Ammon's horn (tissue), 1 donor: ENCODE data around the gene SIRT3.
A peak's percentile ranks its signal among the peaks of the same experiment; 100 is the strongest.

Source experiments
- DNase-seq: peaks from one replicate; pipeline ENCODE4 v3.0.0-alpha.2; 2016; ENCODE audit warnings: low spot score

The SIRT3 gene

DNA sequence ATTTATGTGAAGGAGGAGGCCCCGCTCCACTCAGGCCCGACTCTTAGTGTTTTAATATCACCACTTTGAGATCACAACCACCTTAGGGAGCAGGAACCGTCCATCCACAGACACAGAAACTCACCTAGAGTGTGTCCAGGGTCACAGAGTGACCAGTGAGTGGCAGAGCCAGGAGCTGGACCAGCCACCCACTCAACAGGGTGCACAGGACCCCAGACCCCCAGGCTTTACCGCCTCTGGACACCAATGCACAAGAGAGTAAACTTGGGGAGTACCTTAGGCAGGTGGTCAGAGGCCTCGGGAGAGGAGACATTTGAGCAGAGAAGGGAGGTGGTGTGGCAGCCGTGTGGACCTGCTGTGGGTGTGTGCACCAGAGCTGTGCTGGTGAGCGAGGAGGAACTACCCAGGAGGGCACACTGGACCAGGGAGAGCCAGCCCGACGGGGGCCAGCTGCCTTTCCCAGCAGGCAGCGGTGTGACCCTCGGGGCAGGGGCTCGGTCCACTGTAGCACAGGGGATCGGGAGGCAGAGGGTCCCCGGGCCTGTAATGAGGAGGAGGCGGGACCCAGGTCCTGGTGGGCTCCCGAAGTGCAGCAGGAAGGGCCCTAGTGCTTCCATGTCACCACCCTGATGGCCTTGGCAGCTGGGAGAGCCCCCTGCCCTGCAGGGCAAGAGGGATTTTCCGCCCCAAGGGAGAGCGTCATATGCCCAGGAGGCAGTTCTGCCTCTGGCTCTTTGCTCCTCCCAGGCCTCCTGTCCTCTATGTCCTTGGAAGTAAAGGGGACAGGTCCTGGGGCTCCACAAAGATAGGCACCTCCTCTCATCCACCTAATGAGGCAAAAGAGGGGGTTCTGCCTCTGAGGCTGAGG, 34.5 kb upstream of the SIRT3 start:
- no peak for DNase-seq

DNA sequence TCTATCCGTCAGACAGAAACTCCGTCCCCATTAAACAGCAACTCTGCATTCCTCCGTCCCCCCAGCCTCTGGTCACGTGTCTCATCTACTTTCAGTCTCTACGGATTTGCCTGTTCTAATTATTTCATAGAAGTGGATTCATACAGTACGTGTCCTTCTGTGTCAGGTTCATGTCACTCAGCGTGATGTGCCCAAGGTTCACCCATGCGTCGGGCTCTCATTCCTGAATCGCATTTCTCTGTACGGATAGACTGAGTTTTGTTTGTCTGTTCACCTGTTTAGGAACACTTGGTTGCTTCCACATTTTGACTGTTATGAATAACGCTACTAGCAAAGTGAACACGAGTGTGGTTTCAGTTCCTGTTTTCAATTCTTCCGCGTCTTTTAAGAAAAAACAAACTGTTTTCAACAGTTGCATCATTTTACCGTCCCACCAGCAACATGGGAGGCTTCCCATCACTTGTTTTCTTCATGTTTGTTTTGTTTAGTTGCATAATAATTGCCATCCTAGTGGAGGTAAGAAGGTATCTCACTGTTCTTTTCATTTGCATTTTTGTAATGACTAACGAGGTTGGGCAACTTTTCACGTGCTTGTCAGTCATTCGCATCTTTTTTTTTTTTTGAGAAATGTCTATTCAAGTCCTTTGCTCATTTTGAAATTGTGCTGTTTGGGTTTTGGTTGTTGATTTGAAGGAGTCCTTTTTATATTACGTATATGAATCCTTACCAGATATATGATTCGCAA, 33.2 kb upstream of the SIRT3 start:
- DNase-seq: peak; percentile 51

DNA sequence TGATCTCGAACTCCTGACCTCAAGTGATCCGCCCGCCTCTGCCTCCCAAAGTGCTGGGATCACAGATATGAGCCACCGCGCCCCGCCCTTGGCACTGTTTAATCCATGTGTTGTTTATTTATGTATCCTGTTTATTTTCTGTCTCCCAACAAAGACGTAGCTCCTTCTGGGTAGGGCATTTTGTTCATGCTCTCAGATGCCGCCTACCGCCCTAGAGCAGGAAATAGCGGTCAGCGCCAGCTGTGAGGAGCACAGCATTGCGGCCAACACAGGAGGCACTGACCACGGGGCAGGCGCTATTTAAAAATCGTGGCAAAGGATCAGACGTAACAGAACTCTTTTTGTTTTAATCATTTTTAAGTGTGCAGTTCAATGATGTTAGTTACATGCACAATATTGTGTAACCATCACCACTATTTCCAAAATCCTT, 32.6 kb upstream of the SIRT3 start:
- DNase-seq: peak; percentile 75

DNA sequence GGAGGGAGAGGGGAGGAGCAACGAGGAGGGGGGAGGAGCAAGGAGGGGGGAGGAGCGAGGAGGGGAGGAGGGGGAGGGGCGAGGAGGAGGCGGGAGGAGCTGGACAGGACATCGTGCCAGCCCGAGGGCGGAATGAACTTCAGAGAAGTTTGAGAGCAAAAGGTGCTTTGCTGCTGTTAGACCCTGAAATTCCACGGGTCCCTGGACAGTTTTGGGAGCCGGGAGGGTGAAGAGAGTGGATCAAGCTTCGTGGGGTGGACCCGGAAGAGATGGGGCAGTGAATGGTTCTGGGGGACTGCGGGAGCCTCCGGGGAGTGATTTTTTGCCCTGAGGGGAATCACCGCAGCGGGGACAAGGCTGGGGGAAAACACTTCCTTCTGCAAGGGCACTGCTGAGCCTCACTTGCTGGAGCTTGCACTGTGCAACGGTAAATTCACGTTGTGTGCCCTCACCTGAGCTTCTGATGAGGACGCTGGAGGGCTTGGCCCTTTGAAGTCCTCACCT, 31.4 kb upstream of the SIRT3 start:
- no peak for DNase-seq

DNA sequence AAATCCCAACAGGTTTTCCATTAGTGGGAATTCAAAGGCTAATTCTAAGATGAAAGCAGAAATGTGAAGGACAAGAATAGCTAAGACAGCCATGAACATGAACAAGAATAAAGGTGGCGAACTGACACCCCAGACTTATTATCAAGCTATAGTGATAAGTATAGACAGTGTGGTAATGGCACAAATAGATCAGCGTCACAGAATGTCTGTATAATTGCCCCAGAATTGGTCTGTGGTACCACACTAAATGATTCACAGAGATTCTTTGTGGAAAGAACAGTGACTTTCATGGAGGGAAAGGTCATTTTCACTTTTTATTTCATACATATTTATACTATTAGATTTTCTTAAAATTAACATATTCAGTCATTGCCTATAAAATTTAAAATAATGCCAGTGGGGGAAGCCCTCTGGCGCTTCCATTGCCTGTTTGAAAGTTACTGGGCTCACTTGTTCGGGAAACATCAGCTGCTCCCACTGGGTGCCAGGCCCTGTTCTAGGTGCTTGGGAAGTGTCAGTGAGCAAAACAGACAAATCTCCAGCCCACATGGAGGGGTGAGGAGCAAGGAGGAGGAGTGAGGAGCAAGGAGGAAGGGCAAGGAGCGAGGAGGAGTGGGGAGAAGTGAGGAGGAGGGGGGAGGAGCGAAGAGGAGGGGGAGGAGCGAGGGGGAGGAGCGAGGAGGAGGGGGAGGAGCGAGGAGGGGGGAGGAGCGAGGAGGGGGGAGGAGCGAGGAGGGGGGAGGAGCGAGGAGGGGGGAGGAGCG, 30.7 kb upstream of the SIRT3 start:
- DNase-seq: peak; percentile 32

DNA sequence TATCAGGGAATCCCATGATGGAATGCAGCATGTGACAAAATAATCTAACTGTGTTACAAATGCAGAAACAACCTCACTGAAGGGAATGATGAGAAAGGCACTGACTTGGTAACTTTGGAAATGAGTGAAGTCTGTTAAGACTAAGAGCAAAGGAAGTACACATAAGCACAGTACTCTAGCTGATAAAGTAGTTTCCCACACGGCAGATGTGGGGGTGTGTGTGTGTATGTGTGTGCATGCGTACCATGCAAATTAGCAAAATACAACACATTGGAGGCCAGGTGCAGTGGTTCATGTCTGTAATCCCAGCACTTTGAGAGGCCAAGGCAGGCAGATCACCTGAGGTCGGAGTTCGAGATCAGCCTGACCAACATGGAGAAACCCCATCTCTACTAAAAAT, 25.5 kb upstream of the SIRT3 start:
- DNase-seq: no peak

DNA sequence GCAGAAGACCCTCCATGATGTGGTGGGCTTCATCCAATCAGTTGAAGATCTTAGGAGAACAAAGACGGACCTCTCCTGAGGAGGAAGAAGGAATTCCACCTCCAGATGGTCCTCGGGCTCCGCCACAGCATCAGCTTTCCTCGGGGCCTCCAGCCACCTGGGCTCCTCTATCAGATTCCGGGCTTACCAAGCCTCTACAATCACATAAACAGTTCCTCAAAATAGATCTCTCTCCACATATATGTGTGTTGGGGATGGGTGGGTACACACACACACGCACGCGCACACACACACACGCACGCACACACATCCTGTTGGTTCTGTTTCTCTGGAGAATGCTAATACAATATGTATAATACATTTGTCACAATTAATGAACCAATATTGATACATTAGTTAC, 23.3 kb upstream of the SIRT3 start:
- DNase-seq: no peak

DNA sequence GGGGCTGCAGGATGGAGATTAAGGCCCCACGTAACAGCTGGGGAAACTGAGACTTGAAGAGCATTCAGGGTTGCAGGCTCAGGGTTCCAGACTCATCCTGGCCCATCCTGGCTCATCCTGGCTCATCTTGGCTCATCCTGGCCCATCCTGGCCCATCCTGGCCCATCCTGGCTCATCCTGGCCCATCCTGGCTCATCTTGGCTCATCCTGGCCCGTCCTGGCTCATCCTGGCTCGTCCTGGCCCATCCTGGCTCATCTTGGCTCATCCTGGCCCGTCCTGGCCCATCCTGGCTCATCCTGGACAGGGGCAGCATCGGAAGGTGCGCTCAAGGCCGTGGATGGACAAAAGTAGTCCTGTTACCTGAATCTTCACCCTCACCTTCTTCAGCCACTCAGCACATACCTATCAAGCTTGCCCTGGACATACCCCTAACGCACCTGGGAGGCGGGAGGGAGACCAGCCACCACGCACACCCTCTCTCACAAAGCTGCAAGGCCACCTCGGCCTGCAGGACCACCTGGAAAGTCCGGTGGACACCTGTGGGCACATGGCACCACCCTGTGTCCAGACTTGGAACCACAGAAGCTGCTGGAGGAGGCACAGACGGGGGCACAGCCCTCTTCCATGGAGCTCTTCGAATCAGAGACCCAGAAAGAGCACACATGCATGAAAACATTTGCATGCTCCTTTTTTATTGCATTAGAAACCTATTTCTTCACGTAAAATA, 21.8 kb upstream of the SIRT3 start:
- no peak for DNase-seq

DNA sequence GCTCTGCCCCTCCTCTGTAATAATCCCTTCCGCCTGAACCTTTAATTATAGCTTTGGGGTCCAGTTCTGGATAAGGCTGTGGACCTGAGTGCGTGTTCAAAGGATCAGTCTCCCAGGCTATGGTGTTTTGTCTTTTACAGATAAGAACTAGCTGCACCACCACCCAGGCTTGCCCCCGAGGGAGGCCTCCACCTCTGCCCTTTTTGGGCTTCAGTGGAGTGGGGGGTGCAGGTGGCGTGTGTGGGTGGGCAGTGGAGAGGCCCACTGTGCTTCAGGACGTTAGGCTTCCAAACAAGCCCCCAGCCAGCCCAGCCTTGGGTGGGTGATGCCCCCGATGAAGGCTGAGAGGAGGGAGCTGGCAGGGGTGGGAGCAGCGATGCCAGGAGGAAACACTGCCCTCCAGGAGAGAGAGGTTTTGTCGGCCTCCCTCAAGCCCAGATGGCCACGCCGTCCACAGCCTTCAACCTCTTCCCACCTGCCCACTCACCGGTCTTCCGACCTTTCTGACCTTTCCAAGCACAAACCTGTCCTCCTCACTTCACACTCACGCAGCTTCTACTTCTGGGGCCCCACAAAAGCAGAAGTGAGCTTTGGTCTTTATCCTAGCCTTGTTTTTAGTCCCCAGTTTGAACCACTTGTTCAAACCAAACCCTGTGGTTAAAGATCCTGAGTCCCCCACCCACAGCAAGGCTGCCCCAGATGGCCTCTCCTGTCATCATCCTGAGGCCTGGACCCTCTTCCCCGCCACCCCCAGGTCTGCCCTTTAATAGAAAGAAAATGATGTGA, 21.0 kb upstream of the SIRT3 start:
- no peak for DNase-seq

DNA sequence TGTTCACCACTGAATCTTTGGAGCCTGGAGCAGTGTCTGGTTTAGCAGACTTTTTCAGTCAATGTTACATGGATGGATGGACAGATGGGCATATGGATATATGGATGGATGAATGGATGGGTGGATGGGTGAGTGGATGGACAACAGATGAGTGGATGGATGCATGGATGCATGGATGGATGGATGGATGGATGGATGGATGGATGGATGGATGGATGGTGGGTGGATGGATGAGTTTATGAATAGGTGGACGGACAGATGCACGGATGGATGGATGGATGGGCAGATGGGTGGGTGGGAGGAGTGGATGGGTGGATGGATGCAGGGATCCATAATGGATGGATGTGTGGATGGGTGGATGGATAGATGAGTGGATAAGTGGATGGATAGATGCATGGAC, 19.7 kb upstream of the SIRT3 start:
- no peak for DNase-seq

DNA sequence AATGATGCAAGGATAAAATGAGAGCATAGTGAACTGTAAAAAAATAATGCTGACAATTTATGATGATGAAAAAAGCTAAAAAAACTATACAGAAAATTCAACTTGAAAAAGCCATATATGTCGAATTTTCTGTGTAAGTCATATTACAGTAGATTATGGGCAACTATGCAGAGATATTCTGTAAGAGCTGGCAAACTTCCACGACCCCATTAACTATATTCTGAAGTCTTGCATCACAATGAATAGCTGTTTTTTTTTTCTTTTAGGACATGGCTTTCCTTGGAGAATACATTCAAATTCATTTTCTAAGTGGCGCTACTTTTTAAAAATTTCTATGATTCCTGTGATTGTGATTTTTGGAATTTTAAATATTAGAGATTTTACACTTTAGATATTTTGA, 19.0 kb upstream of the SIRT3 start:
- no peak for DNase-seq

DNA sequence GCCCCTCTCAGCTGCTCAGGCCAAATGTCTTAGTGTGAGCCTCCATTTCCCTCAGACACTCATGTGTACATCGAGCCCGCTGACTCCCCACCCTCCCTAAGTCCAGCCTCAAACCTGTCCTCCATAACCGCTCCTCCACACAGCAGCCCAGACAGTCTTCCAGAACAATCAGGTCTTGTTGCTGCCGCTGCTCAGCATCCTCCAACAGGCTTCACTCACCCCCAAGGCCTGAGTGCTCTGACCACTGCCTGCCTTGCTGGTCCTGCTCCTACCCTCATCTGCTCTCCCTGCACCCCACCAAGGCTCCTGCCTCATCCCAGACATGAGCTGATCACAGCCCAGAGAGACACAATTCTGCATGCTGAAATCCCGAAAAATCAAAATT, 17.7 kb upstream of the SIRT3 start:
- no peak for DNase-seq

DNA sequence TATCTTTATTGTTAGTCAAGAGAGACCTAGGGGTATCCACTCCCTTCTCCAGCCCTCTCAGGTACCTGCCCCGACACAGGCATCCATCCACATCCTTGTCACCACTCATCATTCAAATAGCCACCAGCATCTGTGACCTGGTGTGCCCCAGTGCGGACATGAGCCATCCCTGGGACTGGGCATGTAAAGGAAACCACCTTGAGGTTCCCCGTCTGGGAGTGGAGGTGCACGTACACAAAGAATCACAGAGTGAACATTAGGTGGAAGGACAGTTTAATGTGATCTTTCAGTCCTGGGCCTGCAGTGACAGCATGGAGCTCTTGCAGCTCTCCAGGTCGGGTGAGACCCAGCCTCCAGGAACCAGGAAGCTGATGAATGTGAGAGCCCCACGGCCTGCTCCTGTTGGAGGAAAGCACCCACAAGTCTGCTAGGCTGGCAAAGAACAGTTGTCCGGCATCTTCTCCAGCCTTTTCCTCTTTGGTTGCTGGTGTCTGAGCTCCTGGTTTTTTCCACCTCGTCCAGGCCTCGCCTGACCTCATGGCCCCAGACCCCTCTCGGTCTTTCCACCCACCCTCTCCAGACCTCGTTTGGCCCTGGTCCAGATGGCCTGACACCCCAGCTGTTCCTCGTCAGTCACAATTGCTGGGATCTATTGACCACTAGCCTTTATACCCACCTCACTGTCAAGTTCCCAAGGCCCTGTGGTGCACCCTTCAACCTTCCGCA, 17.2 kb upstream of the SIRT3 start:
- DNase-seq: no peak

DNA sequence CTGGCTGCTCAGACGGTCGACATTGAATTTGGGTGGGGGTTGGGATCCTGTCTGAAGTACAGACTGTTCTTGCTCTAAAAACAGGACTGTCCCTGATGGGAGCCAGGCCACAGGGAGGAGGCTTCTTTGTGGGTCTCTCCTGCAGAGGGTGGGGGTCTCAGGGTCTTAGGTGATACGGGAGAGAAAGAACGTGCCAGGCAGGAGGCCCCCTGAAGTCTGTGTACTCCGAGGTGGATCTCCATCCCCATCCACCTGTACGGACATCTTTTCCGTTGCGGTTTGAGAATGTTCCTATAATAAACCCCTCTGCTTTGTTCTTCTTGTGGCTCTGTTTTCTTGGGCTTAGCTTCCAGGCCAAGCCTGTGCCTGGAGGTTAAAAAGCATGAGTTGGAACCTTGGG, 16.5 kb upstream of the SIRT3 start:
- DNase-seq: no peak

DNA sequence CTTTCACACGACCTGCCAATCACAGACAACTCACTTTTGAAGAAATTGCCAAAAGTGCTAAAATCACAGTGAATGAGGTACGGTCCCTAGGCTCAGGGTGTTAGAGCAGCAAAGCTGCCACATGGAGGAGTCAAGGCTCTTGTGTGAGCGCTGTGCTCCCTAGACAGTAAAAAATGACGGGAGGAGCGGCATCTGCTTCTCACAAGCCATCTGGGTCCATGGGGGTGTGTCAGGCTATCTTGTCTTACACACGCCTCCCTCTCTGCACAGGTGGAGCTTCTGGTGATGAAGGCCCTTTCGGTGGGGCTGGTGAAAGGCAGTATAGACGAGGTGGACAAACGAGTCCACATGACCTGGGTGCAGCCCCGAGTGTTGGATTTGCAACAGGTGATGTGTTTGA, 15.4 kb upstream of the SIRT3 start:
- DNase-seq: peak; percentile 26

DNA sequence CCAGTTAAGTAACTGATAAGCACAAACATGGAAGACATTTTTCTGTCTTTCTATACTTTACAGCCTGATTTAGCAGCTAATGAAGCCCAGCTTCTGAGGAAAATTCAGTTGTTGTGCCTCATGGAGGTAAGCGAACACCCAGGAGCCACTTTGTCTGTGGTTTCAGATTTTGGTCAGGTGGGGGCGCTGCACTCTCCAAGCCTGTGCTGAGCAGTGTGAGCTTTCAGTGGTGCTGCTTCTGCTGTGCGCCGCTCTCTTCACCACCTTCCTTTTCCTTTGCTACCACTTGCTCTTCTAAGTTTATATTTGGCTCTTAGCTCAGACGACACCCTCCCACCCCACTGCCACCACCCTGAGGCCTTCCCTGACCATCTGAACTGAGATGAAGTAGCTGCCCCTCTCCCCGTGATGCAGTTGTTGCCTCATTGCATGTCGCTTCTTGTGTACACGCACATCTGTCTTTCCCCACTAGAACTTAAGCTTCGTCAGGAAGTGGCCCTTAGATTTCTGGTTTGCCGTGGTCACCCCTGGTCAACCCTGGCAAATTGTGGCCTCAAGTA, 14.7 kb upstream of the SIRT3 start:
- DNase-seq: peak; percentile 64

DNA sequence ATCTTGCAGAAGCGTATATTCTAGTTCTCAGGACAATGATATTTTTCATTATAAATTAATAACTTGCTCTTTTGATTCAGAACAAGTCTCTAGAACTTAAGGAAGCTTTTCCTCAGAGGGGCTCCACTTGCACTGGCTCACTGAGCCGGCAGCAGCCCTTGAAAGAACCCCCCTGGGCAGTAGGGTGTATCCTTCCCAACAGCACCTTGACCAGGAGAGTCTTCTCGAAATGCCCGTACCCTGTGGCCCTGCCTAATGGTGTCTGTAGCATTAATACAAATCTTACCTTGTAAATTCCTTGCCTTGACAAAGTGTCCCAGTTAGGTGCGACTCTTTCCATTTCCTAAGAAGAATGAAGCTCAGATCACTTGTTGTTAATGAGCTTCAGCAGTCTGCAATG, 14.1 kb upstream of the SIRT3 start:
- no peak for DNase-seq

DNA sequence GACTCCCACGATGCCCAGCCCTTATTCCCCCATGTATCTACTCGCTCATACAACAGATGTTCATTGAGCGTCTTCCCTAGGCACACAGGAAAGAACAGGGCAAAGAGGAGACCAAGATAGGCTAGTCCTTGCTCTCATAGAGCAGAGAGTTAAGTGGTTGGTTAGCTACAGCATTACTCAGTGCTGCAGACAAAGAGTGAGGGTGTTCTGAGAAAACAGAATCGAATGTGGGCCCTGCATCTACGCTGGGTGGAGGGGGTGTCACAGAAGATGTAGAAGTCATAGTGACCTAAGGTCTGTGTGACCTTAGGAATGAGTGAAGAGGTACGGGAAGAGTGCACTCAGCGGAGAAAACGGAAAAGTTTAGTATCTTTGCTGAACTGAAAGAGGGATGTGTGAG, 12.9 kb upstream of the SIRT3 start:
- no peak for DNase-seq

DNA sequence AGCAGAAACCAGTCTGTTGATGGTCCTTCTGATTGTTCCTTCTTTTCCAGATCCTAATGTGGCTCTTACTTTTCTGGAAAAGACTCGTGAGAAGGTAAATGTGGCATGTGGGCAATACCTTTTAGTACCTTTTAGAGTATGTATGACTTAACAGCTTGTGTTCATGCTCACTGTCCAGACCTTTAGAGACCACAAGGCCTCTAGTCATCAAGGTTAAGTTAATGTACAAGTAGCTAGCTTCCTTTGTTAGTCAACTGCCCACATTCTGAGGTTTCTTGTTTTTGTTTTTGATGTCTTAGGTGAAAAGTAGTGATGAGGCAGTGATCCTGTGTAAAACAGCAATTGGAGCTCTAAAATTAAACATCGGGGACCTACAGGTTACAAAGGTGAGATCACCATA, 8.2 kb upstream of the SIRT3 start:
- DNase-seq: no peak

DNA sequence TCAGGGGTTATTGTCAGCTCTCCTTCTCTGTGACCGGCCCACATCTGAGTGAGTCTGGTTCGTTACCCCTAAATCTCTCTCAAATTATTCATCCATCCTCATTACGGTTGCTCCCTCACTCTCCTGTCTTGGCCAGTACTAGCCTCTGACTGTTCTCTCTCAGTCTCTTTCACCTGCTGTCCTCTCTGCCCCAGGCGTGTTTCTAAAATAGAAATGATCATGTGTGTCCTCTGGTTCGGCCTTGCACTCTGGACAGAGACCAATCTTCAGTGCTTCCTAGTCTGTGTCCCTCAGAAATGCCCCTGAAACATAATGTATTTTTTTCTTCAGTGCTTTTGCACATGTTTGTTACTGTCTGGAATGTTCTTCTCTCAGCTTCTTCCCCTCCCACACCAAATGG, 5.5 kb upstream of the SIRT3 start:
- no peak for DNase-seq
